HG03039 (cell line): Measurements from ENCODE around the gene NMT1.

Experiments used
- ATAC-seq: cut with Tn5 transposase; IDR thresholded peaks from one replicate; pipeline ENCODE4 v1.9.1; 2021; ENCODE audit warnings: mild to moderate bottlenecking, moderate library complexity; ENCODE audit not compliant: unreplicated experiment

The NMT1 gene

GRCh38 chr17:45060797-45061605 lies at the start of gene NMT1:
Gene NMT1 (plus strand): TSS chr17:45061317. CDS start chr17:45061330, 13 bp downstream.
- peak; percentile 88 for ATAC-seq

DNA sequence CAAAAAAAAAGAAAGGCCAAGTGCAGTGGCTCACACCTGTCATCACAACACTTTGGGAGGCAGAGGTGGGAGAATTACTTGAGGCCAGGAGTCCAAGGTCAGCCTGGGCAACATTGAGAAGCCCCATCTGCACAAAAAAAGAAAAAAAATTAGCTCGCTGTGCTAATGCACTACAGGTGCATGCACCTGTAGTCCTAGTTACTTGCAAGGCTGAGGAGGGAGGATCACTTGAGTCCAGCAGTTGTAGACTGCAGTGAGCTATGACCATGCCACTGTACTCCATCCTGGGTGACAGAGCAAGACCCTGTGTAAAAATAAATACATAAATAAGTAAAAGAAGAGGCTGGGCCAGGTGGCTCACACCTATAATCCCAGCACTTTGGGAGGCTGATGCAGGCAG lies 49.4 kb upstream of the NMT1 start:
- ATAC-seq: no peak

DNA sequence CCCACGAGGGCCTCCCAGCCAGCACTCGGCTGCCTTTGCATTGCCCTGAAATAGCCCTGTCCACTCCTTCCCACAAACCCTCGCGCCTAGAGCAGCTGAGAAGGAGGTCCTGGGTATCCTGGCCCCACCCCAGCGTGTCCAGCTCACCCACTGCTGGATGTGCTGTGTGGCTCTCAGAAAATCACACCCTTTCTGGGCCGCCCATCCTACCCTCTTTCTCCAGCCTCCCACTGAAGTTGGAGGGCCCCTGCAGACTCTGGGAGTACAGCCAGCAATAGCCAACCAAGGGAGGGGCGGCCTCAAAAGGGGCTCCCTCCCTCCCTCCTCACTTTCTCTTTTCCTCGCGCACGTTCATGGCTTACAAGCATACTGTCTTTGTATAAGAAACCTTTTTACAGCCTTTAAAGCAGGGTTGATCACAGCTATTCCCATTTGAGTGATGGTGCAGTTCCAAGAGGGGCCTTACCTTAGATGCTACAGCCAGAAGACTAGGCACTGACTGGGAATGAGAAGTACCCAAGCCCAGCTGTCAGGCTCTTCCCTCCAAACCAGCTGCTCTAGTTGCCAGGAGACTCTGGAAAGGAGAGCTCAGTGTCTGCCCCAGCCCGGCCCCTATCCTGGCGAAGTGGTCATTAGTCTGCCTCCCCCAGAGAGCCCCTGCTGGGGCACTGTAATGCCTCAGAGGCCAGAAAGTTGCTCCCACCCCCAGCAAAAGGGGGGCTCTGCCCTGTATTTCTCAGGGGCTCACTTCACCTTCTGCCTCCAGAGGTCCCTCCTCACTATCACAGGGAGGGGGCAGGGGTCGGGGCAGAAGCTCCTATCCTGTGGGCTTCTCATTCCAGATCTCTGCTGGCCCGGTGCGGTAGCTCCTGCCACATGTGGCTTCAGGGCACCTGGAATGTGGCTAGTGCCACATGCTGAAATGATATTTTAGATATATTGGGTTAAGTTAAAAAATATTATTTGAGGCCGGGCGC lies 47.8 kb upstream of the NMT1 start:
- no peak for ATAC-seq

- ATAC-seq: no peak
These were observed 44.9 kb upstream of the NMT1 start for GRCh38 chr17:45016237-45016636.

DNA sequence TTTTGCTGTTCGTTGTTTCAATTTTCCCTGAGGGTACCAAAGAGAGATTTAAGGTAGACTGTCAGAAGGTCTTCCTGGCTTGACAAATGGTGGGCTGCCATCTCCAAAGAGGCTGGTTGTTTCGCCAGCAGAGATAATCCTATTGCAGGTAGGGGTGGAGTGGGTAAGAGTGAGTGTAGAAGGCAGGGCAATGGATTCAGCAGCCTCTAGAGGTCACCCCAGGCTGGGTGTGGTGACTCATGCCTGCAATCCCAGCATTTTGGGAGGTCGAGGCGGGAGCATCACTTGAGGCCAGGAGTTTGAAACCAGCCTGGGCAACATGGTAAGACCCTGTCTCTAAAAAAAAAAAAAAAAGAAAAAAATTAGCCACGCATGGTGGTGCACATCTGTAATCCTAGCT lies 44.3 kb upstream of the NMT1 start:
- ATAC-seq: no peak

GRCh38 chr17:45018514-45018847 lies 42.6 kb upstream of the NMT1 start:
- no peak for ATAC-seq

DNA sequence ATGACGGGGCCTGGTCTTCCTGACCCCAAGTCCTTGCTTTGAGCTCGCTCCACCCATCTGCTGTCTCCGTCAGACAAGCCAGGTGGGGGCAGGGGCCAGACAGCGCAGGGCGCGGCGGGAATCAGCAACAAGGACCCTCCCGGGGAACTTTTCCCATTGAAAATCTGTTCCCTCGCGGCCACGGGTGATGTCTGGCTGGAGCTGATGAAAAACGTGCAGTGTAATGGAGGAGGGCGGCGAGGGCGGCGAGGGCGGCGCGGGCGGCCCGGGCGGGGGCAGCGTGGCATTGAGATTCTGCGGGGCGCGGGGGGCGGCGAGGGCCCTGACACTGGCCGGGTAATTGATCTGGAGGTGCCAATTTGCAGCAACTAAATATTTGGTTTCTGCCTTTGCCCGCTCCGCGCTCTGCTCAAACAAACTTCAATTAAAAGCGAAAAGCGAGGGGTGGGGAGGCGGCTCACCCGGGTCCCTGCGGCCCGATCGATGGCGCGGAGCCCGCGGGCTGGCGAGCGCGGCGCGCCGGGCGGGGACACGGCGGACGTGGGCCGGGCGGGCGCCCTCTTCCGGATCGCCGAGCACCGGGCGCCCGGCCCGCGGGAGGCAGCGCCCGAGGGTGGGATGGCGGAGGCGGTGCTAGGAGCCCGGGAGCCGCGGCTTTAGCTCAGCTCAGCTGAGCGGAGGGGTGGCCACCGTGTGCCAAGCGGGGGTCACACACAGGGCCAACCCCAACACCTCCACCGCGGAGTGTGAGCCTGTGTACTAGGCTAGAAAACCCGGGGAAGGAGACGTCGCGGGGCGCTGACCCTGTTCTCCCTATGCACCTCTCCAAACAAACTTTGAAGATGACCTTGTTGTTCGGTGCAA lies 42.0 kb upstream of the NMT1 start:
- ATAC-seq: no peak

- ATAC-seq: no peak
These were observed 40.6 kb upstream of the NMT1 start for GRCh38 chr17:45020354-45021138.

DNA sequence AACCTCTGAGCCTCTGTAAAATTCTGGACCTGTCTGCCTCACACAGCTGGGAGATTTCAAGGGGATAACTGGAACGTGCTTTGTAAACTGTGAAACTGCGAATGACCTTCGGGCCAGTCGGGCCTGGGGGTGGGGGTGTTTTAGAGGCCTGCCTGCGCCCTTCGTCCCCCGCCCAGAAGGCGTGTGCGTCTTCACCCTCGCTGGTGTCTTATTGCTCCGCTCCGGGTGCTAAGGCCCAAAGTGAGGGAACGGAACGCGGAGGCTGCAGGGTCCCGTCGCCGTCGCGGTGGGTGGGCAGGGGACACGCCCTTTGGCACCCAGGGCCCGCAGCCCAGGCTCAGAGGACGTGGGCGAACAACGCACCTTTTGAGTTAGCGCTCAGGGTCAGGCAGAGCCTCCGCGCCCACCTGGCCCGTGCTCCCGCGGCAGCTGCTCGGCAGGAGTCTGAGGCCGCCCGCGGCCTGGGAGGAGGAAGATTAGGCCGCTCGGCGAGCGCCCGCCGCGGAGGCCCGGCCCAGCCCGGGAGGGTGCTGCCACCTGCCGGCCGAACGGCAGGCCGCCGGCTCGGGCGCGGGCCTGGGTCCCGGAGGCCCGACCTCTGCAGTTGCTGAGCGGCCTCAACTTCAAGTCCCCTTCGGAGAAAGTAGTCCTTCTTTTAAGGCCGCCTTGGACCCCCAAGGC lies 39.4 kb upstream of the NMT1 start:
- no peak for ATAC-seq

DNA sequence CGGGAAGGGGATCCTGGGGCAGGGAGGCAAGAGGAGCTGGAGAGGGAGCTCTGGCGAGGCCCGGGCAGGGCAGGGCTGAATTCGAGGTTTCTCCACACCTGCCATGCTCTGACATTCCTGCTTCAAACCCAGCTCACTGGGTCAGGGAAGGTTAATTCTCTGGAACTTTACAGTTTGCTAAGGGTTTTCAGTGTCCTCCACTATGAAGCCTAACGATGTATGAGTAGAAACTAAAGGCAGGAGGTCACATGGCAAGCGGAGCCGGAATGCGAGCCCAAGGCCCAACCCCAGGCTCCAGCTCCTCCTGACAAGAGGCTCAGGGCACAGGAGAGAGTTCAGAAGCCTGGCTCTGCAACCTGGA lies 38.8 kb upstream of the NMT1 start:
- no peak for ATAC-seq

DNA sequence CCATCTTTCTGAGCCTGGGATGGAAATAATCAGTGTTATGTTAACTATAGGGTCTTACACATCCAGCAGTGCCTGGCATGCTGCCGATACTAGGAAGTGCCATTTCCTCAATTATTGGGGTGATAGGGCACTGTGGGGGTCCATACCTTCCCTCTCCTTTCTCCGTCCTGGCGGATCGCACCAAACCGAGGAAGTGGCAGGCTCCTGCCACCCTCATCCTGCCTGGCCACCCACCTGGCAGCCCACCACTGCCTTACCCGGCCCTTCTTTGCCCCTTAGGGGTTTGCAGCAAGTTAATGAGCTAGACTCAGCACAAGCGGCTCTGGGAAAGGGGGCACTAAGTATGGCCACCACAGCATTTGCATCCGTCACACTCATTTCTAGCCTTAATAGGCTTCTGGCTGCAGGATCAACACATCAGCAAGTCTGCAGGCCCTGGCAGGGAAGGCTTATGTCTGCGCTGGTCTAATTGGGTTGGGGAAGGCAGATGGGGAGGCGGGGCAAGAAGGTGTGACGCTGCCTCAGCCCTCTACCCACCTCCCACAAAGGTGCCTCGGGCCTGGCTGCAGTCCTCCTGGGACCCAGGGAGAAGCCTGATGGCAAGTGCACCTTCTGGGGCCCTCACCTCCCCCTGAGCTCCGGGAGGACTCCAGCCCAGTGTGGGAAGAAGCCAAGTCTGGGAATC lies 38.3 kb upstream of the NMT1 start:
- ATAC-seq: no peak

DNA sequence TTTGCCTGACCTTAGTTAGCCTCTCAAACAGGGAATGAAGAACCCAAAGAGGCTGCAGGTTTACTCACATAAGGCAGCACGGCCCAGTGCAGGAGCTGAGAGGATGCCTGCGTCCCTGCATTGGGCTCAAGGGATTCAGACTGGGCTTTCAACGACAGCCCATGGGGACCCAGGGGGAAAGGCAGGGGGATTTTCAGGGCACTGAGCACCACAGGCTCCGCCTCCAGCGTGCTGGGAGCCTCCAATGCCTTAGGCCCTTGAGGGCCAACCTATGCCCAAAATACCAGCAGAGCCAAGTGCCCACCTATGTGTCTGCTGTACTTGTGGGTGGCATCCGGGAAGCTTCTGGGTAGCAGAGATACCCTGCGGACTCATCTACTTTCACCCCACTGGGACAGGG lies 32.0 kb upstream of the NMT1 start:
- no peak for ATAC-seq

DNA sequence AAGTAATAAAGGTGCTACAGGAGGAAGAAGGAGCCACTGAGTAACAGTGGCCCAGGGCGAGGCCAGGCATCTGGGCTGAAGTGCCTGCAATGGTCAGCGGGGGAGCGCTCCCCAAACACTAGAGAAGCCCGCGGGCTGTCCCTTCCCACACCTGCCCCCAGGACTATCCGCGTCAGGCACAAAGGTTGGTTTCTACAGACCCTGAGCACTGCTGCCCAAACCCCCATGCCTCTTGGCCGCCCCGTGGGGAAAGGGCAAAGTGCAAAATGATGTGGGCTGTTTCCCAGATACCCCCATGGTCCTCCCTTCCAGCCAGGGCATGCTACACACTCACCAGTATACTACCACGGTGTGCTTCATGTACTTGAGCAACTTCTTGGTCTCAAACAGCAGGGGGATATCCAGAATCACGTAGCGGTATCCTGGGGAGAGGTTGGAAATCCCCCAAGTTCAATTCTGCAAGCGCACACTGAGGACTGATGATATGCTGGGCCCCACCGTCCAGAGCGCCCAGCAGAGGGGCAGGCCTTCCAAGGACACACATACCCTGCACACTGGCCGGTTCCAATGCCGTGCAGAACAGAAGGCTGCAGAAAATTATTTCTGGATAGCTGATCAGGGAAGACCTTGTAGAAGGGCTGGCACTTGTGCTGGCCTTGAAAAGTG lies 31.2 kb upstream of the NMT1 start:
- no peak for ATAC-seq

- no peak for ATAC-seq
These were observed 30.4 kb upstream of the NMT1 start for GRCh38 chr17:45030733-45031132.

- no peak for ATAC-seq
These were observed 29.6 kb upstream of the NMT1 start for GRCh38 chr17:45031231-45032173.

DNA sequence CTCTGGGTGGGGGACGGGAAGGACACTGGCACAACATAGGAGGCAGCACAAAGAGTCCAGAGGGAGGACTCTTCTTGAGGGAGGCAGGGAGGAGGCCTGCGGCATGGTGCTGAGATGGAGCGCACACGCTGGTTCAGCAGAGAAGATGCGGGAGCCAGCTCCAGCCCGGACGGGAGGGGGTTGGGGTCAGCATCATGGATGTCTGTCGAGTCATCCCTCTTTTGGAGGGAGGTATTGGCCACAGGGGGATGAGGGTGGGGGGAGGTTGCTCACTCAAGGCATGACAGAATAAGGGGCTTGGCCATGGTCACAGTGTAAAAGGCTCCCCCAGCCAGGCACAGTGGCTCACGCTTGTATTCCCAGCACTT lies 29.0 kb upstream of the NMT1 start:
- no peak for ATAC-seq

- no peak for ATAC-seq
These were observed 26.5 kb upstream of the NMT1 start for GRCh38 chr17:45034599-45034998.

DNA sequence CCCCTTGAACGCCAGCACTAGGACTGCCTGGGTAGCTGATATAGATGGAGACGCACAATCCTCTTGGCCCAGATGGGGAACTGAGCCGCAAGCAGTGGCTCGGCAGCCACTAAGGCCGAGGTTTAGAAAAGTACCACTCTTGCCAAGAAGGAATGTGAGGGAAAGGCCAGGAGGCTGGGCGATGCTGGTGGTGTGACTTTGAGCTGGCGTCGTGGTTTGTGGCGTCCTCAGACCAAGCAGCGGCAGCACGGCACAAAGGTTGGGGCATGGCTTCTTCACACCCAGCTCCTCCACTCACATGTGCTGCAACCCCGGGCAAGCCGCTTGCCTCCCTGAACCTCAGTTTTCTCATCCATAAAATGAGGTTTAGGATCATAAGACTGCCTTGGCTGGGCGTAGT lies 25.3 kb upstream of the NMT1 start:
- ATAC-seq: no peak
